GM19351 (cell line): ENCODE results near the gene CRIP2.
A peak's percentile ranks its signal among the peaks of the same experiment; 100 is the strongest.

Source experiments
- ATAC-seq: cut with Tn5 transposase; IDR thresholded peaks from one replicate; pipeline ENCODE4 v1.9.1; 2021; ENCODE audit warnings: mild to moderate bottlenecking, moderate library complexity; ENCODE audit not compliant: unreplicated experiment

CRIP2 gene

DNA sequence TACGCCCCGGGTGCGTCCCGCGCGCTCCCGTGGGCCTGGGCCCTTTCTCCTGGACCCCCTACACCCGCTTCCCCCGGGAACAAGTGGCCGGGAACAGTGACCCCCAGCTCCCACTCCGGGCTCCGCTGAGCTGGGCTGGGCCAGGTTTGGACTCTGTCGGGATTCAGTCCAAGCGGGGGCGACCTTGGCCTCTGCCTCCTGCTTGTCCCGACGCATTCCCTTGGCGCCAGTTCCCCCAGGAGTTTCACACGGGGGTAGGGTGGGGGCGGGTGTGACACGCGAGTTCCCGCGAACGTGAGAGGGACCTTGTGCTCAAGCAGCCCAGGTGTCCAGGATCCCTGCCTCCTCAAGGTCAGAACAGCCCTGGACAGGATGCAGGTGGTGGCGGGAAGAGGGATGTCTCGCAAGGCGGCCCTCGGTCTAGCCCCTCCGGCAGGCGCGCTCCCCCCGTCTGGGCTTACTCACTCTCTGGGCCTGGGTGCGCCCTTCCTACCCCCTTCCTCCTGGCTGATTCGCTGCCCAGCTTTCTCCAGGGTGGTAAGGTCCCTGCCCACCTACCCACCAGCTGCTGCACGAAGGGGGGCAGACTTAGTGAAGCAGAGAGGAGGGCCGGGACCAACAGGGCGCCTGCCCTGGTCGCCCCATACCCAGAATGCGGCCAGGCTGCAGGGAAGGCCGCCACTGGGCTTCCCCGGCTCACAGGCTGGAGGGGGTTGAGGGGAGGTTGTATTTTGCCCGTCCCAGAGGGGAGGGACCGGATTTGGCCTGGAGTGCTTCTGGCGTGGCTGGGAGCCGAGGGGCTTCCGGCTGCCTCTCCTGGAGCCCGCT, 862 bp downstream of the CRIP2 start:
- no peak for ATAC-seq

DNA sequence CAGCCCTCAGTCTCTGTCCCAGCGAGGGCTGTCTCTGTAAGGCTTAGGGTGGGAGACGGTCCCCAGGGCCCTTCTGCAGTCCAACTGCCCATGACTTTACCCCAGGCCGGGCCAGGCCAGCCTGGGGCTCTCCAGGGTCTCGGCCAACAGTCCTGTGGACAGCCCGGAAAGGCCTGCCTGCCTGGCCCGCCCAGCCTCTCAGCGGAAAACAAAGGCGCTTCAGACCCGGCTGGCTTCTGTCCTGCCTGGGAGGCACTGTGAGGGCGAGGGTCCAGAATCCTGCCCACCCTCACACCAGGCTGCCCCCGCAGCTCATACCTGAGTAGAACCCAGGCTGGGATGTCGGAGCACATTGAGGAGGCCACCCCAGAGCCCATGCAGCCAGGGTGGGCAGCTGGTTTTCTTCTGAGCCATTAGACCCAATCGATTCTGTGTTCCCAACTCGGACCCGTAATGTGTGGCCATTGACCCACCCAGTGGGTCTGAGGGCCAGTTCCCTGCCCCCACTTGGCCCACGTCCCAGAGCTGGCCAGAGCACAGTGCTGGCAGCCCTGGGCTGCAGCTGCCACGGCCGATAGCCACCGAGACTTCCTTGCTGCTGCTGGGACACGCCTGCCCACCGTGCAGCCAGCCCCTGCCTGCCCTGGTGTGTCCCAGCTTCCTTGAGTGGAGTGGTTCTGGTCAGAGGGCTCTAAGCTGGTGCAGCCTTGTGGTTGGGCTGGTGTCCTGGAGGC, 1.6 kb downstream of the CRIP2 start:
- ATAC-seq = no peak

DNA sequence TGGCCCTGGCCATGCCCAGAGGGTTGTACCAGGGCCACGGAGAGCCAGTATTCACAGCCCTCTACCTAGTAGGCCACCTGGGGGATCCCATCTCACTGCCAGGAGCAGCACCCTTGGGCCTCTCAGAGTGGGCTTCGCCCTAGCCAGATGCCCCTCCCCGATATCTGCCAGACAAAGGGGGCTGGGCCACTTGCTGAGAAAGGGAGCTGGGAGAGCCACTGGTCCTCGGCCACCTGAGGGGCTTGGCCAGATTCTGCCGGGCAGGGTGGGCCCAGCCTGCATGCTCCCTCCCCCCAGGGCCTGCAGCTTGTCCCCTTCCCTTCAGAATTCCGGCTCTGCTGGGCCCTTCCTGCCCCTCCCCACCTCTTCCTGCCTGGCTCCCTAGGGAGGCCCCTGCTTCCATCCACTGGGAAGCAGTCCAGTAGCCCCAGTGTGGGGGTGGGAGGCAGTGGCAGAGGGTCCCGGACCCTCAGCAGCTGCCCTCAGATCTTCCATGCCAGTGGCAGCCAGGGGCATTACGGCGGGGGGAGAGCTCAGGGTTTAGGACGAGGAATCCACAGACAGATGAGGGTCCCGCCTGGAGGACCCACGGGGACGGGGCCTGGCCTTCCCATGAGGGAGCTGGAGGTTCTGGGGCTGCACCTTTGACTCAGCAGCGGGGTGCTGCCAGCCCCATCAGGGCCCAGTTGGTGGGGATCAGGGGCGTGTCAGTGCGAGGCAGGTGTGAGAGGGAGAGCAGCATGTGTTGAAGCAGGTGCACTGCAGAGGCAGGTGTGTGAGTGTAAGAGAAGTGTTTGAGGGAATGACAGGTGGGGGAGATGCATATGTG, 2.4 kb downstream of the CRIP2 start:
- ATAC-seq = no peak

DNA sequence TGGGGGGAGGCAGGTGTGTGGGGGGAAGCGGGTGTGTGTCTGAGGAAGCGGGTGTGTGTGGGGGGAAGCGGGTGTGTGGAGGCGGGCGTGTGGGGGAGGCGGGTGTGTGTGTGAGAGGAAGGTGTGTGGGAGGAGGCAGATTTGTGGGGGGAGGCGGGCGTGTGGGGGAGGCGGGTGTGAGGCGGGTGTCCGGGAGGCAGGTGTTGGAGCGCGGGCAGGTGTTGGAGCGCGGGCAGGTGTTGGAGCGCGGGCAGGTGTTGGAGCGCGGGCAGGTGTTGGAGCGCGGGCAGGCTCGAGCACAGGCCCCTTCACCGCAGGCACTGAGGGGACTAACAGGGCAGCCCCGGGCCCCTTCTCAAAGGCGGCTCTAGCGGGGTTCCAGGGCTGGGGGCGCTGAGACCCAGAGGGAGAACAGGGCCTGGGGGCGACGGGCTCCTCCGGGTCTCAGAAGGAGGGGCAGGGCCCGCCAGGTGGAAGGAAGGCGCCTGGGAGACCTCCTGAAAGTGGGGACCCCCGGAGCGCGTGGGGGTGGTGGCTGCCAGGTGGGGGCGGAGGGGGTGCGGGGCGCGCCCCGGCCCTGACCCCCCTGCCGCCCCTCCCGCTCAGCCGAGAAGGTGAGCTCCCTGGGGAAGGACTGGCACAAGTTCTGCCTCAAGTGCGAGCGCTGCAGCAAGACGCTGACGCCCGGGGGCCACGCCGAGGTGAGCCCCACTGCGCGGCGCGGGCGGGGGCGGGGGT, 3.2 kb downstream of the CRIP2 start:
- no peak for ATAC-seq

DNA sequence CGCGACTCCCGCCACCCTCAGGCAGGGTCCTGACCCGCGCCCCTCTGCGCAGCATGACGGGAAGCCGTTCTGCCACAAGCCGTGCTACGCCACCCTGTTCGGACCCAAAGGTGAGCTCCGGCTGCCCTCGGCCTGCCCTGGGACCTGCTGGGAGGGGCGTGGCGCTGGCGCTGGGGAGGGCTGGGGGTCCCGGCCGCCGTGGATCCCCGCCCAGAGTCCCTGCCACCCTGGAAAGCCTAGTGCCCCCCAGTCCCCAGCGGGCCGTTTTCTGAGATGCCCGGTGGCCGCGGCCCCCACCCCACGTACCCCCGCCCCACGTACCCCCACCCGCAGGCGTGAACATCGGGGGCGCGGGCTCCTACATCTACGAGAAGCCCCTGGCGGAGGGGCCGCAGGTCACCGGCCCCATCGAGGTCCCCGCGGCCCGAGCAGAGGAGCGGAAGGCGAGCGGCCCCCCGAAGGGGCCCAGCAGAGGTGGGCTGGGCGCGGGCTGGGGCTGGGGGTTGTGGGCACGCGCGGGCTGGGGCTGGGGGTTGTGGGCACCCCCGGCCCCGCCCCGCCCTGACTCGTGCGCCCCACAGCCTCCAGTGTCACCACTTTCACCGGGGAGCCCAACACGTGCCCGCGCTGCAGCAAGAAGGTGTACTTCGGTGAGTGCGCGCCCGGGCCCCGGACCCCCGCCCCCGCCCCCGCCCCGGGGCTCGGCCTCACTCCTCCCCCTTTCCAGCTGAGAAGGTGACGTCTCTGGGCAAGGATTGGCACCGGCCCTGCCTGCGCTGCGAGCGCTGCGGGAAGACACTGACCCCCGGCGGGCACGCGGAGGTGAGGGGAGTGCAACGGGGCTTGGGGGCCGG, 4.0 kb downstream of the CRIP2 start:
- no peak for ATAC-seq

DNA sequence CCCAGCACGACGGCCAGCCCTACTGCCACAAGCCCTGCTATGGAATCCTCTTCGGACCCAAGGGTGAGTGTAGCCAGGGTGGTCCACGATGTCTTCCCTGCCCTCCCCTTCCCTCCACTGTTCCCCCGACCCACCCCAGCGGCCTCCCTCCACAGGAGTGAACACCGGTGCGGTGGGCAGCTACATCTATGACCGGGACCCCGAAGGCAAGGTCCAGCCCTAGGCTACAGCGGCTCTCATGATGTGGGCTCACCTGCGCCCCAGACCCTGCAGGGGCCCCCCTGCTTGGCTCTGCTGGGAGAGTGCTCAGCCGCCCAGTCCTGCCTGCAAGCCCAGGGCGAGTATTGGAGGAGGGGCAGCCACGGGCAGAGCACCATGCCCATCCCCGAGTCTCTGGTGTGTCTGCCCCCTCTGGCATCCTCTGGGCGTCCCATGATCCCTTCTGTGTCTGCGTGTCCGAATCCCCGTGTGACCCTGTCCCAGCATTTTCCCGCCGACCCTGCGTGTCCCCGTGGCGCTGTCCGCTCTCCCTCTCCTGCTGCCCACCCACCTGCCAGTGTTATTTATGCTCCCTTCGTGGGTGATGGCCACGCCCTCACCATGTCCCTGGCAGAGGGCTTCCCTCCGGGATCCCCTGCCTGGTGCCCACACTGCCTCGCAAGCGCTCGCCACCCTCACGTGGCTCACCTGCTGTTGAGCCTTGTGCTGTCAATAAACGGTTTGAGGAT, 5.0 kb downstream of the CRIP2 start:
- no peak for ATAC-seq

DNA sequence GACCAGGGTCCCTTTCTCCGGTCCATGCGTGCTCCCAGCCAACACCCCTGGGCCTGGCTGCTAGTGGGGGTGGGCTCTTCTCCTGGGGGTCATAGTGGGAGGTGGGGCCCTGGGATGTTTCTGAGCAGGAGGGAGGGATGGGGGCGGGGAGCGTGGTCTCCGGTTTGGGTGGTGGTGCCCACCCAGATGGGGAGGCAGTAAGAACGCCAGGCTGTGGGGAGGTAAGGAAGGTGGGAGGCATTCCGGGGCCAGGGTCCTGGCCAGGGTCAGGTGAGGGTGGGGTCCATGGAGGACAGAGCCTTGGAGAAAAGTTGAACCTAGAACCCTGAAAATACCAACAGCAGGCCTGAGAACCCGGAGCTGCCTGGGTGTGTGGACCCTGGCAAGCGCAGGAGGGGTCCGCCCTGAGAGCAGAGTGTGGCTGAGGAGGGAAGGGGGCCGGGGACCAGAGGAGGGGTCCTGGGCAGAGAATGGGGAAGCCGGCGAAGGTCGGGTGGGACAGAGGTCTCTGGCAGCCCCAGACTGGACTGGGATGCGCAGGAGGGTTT, 5.7 kb downstream of the CRIP2 start:
- ATAC-seq = no peak

DNA sequence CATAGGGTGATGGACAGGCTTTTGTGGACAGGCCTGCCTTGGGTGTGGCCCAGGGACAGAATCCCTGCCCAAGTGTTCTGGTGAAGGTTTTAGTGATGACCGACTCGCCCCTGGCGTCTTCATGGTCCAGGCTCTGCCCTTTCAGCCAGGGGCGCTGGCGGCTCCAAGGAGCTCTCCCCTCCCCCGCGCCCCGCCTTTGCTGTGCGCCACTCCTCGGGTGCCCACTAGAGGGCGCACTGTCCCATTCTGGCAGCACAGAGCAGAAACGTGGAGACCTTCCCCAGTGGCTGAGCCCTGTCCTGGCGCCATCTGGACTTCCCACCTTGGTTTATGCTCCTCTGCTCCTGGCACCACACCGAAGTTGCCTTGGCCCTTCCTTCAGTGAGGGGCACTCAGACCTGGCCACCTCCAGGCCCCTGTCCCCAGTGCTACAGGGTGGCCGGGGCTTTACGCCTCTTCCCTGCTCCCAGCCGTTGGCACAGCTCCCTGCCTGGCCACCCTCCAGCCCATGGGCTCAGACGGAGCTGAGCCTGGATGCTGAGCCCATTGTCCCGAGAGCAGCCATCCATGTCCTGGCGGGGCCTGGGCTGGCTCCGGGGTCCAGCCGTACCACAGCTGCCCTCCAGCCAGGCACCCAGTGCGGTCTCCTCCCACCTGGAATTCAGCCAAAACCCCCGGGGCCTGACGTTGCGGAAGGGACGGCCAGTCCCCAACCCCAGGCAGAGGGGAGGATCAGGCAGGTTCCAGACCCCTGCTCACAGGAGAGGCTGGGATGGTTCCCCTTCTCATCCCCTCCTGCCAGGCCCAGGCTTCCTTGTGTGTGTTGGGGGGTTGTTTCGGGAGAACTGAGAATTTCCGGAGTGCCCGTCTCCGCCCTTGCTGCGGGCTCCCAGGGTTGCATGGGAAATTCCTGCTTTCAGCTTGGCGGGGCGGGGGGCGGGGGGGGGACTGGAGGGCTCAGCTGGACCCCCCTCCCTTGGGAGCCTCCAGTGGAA, 6.5 kb downstream of the CRIP2 start:
- peak; percentile 55 for ATAC-seq

DNA sequence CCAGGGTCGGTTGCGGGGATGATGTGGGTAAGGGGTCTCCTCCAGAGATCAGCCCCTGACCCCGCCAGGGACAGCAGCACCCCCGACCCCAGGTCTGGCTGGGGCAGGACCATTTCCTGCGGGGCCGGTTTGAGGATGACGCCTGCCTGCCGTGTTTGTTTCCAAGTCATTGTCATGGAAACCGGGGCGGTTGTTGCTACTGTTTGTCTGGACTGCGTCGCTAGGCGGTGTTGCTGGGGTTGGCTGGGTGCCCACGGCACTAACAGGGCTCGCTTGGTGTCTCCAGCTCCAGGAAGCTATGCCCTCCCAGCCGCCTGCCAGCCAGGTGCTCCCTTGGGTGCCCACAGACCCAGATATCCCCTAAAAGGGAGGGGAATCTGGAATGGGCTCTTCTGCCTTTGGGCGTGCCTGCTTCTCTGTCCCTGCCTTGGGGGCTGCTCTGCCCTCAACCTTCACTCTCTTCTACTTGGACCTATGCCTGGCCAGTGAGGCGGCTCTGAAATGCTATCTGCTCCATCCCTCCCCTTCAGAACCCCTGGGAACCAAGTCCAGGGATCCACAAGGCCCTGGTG, 7.4 kb downstream of the CRIP2 start:
- peak; percentile 62 for ATAC-seq

DNA sequence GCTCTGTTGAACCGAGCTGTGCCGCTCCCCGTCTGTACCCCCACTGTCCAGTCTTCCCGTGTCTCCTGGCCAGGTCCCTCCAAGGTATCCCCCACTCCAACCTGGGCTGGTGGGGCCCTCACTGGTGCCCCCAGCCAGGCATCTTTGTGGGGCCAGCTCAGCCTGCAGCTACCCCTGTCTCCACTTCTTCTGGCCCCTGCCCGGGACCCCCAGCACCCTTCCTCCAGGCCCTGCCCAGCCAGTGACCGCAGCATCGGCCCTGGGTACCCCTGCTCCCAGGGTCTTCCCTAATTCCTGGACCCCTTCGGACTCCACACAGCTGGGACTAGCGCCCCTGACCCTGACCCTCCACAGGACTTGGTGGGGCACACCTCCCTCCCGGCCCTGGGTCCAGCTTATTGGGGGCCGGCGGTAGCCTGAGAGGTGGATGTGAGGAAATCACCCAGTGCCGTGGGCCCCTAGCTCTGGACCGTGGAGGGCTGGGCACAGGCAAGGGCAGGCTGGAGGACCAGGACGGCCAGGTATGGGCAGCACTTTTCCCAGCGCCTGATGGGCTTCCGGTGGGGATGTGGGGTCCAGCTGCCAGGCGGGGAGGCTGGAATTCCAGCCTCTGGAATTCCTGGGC, 8.0 kb downstream of the CRIP2 start:
- no peak for ATAC-seq

DNA sequence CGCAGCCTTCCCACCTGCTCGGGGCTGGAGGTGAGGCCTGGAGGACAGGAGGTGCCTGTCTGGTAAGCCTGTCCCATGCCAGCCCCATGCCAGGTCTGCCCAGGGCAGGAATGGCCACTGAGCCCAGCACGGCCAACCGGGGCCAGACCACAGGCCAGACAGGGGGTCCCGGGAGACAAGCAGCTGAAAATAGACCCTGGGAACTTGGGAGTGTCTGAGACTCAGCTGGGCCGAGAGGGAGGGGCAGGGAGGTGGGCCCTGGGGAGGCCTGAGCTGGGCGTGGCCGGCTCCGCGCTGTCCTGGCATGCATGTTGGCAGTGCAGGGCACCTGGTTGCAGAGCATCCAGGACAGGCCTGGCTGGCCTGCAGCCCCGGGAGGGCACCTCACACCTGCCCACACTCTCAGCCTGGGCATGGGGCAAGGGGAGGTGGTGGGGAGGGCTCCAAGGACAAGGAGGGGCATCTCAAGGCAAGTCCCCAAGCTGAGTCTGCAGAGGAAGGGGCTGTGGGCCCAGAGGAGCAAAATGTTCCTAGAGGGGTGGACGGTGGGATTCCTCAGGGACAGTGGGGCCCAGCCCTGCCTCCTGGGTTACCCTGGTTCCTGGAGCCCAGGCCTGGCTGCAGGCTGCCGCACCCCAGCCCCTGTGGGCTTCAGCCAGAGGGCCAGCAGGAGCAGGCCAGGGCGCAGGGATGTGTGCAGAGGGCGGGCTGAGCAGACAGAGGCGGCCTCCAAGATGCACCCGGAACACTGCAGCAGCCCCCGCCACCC, 8.9 kb downstream of the CRIP2 start:
- no peak for ATAC-seq

DNA sequence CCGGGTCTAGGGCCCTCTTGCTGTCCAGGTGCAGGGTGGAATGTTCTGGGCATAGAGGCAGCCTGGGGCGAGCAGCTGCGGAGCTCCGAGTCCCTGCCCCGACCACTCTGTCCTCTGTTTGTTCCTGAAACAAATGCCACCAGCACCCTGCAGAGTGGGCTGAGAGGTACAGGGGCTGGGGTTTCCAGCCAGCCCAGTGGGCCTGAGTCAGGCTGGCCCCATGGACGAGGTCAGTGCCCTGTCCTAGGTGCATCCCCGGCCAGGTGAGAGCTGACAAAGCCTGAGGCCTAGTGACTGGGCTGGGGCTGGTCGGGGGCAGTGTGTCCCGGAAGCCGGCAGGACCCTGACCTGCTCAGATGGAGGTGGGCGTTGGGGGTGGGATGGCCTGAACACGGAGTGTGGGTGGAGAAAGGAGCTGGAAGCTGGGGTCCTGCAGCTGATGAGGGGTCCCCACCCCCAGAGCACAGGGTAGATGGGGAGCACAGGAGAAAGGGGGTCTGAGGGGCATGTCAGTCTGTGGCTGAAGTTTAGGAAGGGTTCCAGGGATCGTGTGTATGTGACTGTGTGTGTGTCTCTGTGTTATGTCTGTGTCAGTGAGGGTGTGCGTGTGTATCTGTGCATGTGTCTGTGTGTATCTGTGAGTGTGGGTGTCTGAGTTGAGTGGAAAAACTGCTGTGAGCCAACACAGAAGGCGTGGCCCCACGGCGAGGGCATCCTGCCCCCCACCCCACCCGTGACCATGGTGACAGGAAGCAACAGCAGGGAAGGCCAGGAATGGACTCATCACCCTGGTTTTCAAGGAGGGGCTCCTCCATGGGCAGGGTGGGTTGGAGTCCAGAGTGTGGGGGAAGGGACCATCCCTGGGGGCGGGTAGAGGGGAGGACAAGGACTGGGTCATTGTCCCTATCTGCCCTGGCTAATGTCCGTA, 9.7 kb downstream of the CRIP2 start:
- ATAC-seq = no peak

DNA sequence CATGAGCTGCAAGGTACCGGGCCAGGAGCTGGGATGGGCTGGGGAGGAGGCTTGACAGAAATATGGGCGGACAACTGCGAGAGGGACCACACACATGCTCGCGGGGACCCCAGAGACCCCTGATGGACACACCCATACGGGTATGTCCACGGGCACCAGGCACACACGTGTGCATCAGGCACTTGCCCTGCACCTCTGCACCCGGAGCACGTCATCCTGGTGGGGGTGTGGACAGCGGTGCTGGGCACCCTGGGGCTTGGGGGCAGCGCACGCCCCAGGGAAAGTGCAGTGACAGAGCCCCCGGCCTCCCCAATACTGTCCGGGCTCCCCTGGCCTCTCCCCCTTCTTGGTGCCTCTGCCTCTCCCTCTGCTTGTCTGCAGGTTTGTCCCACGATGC, 10.4 kb downstream of the CRIP2 start:
- ATAC-seq = no peak

DNA sequence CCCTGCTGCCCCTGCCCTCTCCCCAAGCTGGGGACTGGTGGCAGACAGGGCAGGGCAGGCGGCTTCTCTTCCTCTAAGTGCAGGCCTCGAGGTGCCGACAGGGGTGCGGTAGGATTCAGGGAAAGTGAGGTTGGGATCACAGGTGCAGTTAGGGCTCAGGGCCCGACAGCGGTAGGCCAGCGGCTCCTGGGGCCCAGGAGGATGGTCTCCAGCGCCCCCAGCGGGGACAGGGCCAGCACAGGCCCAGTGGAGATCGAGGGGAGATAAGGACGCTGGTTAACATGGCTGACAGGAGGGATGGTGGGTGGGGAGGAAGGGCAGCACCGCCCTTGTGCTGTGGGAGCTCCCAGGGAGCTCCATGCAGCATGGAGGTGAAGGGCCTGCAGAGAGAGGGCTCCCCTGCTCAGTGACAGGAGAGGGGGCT, 11.1 kb downstream of the CRIP2 start:
- no peak for ATAC-seq
